Stomach (tissue), 9 donors: ENCODE data around the gene MINDY2. TPM values are rescaled to one million over a fixed set of nuclear protein-coding genes. Genes with fewer than 3 reads are reported as not detected.
A peak's percentile ranks its signal among the peaks of the same experiment; 100 is the strongest.

Experiments
- DNase-seq, 2 donors: peaks; one replicate each; pipeline versions ENCODE4 v3.0.0 to v3.0.0-alpha.2; 2013 to 2019
- H3K27ac ChIP-seq, 5 donors: fragments of 200-600 bp in 4 of 5; sonication (generic) in 4 of 5; one replicate each; pipeline ENCODE4 v1.5.1; 2013 to 2019; ENCODE audit warnings: mild to moderate bottlenecking in 1 of 5, moderate library complexity in 1 of 5
- H3K27me3 ChIP-seq, 3 donors: fragments of 200-600 bp; sonication (generic); one replicate each; pipeline ENCODE4 v1.5.1; 2017 to 2019; ENCODE audit warnings: mixed run types in 1 of 3
- H3K36me3 ChIP-seq, 4 donors: fragments of 200-600 bp; sonication (generic); 1 replicate in 3 of 4; 2 replicates in 1 of 4; pipeline ENCODE4 v1.5.1; 2016 to 2019
- H3K4me1 ChIP-seq, 4 donors: fragments of 200-600 bp; sonication (generic); one replicate each; pipeline ENCODE4 v1.5.1; 2016 to 2019
- H3K4me3 ChIP-seq, 4 donors: fragments of 200-600 bp; sonication (generic) in 3 of 4; one replicate each; pipeline ENCODE4 v1.5.1; 2016 to 2019; ENCODE audit warnings: mild to moderate bottlenecking in 1 of 4
- H3K9me3 ChIP-seq, 4 donors: fragments of 200-600 bp; sonication (generic); one replicate each; pipeline ENCODE4 v1.5.1; 2016 to 2019
- CTCF ChIP-seq, 7 experiments: fragments of 450-650 bp in 4 of 7; fragments of 200-600 bp in 3 of 7; sonication (generic) in 3 of 7; IDR thresholded peaks; one replicate each; pipeline ENCODE4 v1.5.1; 2016 to 2019; ENCODE audit warnings: antibody characterized with exemption in 7 of 7, control low read depth in 2 of 7, mild to moderate bottlenecking in 1 of 7
- EP300 ChIP-seq: sonication (generic); formaldehyde crosslinking; IDR thresholded peaks from one replicate; pipeline ENCODE4 v1.6.1; 2017; ENCODE audit warnings: antibody characterized with exemption
- POLR2A ChIP-seq, 4 donors: fragments of 450-650 bp; IDR thresholded peaks; one replicate each; pipeline ENCODE4 v1.6.1; 2016; ENCODE audit warnings: antibody characterized with exemption in 4 of 4, control low read depth in 2 of 4, mild to moderate bottlenecking in 1 of 4, moderate library complexity in 1 of 4
- POLR2AphosphoS5 ChIP-seq, 3 donors: sonication (generic); formaldehyde crosslinking; IDR thresholded peaks; one replicate each; pipeline ENCODE4 v1.6.1; 2016; ENCODE audit warnings: antibody characterized with exemption in 3 of 3
- whole genome bisulfite sequencing, 5 donors: extraction: QIAGEN DNeasy Blood & Tissue Kit in 3 of 5; methylation state at CpG; one replicate each; pipeline versions ENCODE4 v1.1.5 to v1.1.7; 2013 to 2018; 5-methylcytosine and 5-hydroxymethylcytosine counted together
- intact Hi-C: fragments of 100-400 bp; cut with DNase I; formaldehyde crosslinking; loops from one replicate; pipeline ENCODE4 v1.15.1; 2023; ENCODE audit warnings: low total_unique reads
- polyA plus RNA-seq, 3 donors: library from polyadenylated mRNA; stranded (reverse); fragments of 200-250 nt; gene quantifications; one replicate each; pipeline ENCODE4 v1.2.3, GENCODE V29; 2013
- total RNA-seq, 5 donors: library from RNA; depleted of rRNA; stranded (reverse); fragments of >200 nt; gene quantifications; one replicate each; pipeline versions ENCODE4 v1.1.0 to v1.2.3, GENCODE V29; 2014 to 2016
- donor health status: healthy with polysubstance abuse.
- donor health status: Bipolar disorder and iron deficiency.
- donor health status: healthy.

MINDY2 gene
- total and polyA plus RNA-seq, 8 donors = 3.1 to 34.1 (median 7.5) TPM

GRCh38 chr15:58742022-58742813 is 28.9 kb upstream of the MINDY2 start:
- intact Hi-C loops = no loop called here
- no peak overlapping the region for H3K27ac ChIP-seq
- H3K4me3 ChIP-seq = no peak overlapping the region
- H3K4me1 ChIP-seq = peaks cover 11 to 85% (median 53%) of the 10 kb centered on the region in 4 donors
- WGBS, 5 donors = 75 to 81% (median 78%) methylated on average over 8 of the region's 8 CpGs
- no peaks in the 10 kb centered on the region for H3K36me3 ChIP-seq
- peak in 1 of 2 donors; percentile 52 for DNase-seq
- no peaks in the 10 kb centered on the region for H3K9me3 ChIP-seq
- TF ChIP-seq POLR2A (IDR thresholded peaks at IDR 0.05) (no peak), CTCF (IDR thresholded peaks at IDR 0.05) (no peak), EP300 (no peak), POLR2AphosphoS5 (IDR thresholded peaks at IDR 0.05) (no peak)
- no peaks in the 10 kb centered on the region for H3K27me3 ChIP-seq

GRCh38 chr15:58742819-58743502 is 28.1 kb upstream of the MINDY2 start:
- peak overlapping the region in 1 of 5 donors; percentile 2 for H3K27ac ChIP-seq
- peaks cover 11 to 85% (median 57%) of the 10 kb centered on the region in 4 donors for H3K4me1 ChIP-seq
- H3K9me3 ChIP-seq = no peaks in the 10 kb centered on the region
- no peaks in the 10 kb centered on the region for H3K27me3 ChIP-seq
- H3K36me3 ChIP-seq = no peaks in the 10 kb centered on the region
- 82 to 94% (median 86%) methylated on average over 5 of the region's 5 CpGs for WGBS, 5 donors
- TF ChIP-seq EP300 (no peak), POLR2AphosphoS5 (IDR thresholded peaks at IDR 0.05) (no peak), CTCF (IDR thresholded peaks at IDR 0.05) (no peak), POLR2A (IDR thresholded peaks at IDR 0.05) (no peak)
- no peak for DNase-seq
- no peak overlapping the region for H3K4me3 ChIP-seq
- intact Hi-C loops = no loop called here

- Histone ChIP-seq H3K27me3 (no peaks in the 10 kb centered on the region), H3K9me3 (no peaks in the 10 kb centered on the region), H3K4me3 (no peak overlapping the region), H3K27ac (no peak overlapping the region), H3K36me3 (no peaks in the 10 kb centered on the region), H3K4me1 (peaks cover 11 to 63% (median 45%) of the 10 kb centered on the region in 4 donors)
- TF ChIP-seq CTCF (IDR thresholded peaks at IDR 0.05) (no peak), POLR2AphosphoS5 (IDR thresholded peaks at IDR 0.05) (no peak), POLR2A (IDR thresholded peaks at IDR 0.05) (no peak), EP300 (no peak)
- DNase-seq = no peak
- 90 to 100% (median 100%) methylated on average over 1 of the region's 1 CpG for WGBS, 5 donors
- intact Hi-C loops = no loop called here
These were observed 24.9 kb upstream of the MINDY2 start for GRCh38 chr15:58746174-58746573.

- H3K9me3 ChIP-seq = no peaks in the 10 kb centered on the region
- H3K36me3 ChIP-seq = no peaks in the 10 kb centered on the region
- peak overlapping the region; percentile 85 to 97 (median 96) for H3K4me3 ChIP-seq
- intact Hi-C loops = no loop called here
- TF ChIP-seq CTCF (IDR thresholded peaks at IDR 0.05) = no peak
- TF ChIP-seq EP300 = no peak
- no peaks in the 10 kb centered on the region for H3K27me3 ChIP-seq
- peak in 1 of 2 donors; percentile 60 for DNase-seq
- H3K27ac ChIP-seq = peak overlapping the region; percentile 96 to 98 (median 97)
- peaks cover 11 to 43% (median 30%) of the 10 kb centered on the region in 4 donors for H3K4me1 ChIP-seq
- WGBS, 5 donors = 2 to 4% (median 3%) methylated on average over 14 of the region's 14 CpGs
These were observed 22.9 kb upstream of the MINDY2 start for GRCh38 chr15:58748040-58748851.
